Breast epithelium (tissue), 4 donors: ENCODE measurements around the gene DDX3X. TPM values are rescaled to one million over a fixed set of nuclear protein-coding genes. Genes with fewer than 3 reads are reported as not detected.

ENCODE experiments used
- DNase-seq, 2 donors: peaks; one replicate each; pipeline ENCODE4 v3.0.0-alpha.2; 2019; ENCODE audit warnings: low spot score in 2 of 2
- H3K27ac ChIP-seq, 2 donors: fragments of 200-600 bp; sonication (generic) in 1 of 2; one replicate each; pipeline ENCODE4 v1.5.1; 2016 to 2019; ENCODE audit warnings: mild to moderate bottlenecking in 1 of 2
- H3K27me3 ChIP-seq, 2 donors: fragments of 200-600 bp; sonication (generic) in 1 of 2; one replicate each; pipeline versions ENCODE4 v1.5.1 to v1.6.0; 2017 to 2019; ENCODE audit warnings: control low read depth in 1 of 2, mild to moderate bottlenecking in 1 of 2
- H3K36me3 ChIP-seq: fragments of 200-600 bp; one replicate; pipeline ENCODE4 v1.5.1; 2019
- H3K4me1 ChIP-seq, 2 donors: fragments of 200-600 bp; sonication (generic); one replicate each; pipeline ENCODE4 v1.5.1; 2016 to 2019; ENCODE audit warnings: control low read depth in 1 of 2
- H3K4me3 ChIP-seq, 3 donors: fragments of 200-600 bp; sonication (generic); 1 replicate in 2 of 3; 2 replicates in 1 of 3; pipeline ENCODE4 v1.5.1; 2016 to 2019; ENCODE audit warnings: mild to moderate bottlenecking in 3 of 3, moderate library complexity in 2 of 3
- H3K9me3 ChIP-seq, 2 donors: fragments of 200-600 bp; sonication (generic) in 1 of 2; one replicate each; pipeline ENCODE4 v1.5.1; 2016 to 2019; ENCODE audit warnings: control low read depth in 1 of 2
- CTCF ChIP-seq, 3 donors: fragments of 450-650 bp; IDR thresholded peaks; one replicate each; pipeline ENCODE4 v1.5.1; 2016 to 2017; ENCODE audit warnings: antibody characterized with exemption in 3 of 3, mild to moderate bottlenecking in 3 of 3, moderate library complexity in 3 of 3
- POLR2A ChIP-seq: fragments of 450-650 bp; IDR thresholded peaks from one replicate; pipeline ENCODE4 v1.6.1; 2016; ENCODE audit warnings: antibody characterized with exemption, mild to moderate bottlenecking, moderate library complexity
- POLR2AphosphoS5 ChIP-seq, 3 donors: sonication (generic); formaldehyde crosslinking; IDR thresholded peaks; one replicate each; pipeline ENCODE4 v1.6.1; 2017; ENCODE audit warnings: antibody characterized with exemption in 3 of 3
- intact Hi-C: fragments of 100-400 bp; cut with DNase I; formaldehyde crosslinking; loops from one replicate; pipeline ENCODE4 v1.15.1; 2023; ENCODE audit warnings: low total_unique reads
- total RNA-seq, 3 donors: library from RNA; depleted of rRNA; stranded (reverse); fragments of >200 nt; gene quantifications; one replicate each; pipeline ENCODE4 v1.1.0, GENCODE V29; 2016

The DDX3X gene
- total RNA-seq, 3 donors from 2014 or later: 239 to 375 (median 248) TPM

- Histone ChIP-seq H3K36me3 (no peaks in the 10 kb centered on the region), H3K4me3 (no peak overlapping the region), H3K27me3 (peaks cover 0 to 14% of the 10 kb centered on the region in 2 donors), H3K9me3 (no peaks in the 10 kb centered on the region), H3K27ac (no peak overlapping the region), H3K4me1 (no peaks in the 10 kb centered on the region)
- intact Hi-C loops: no loop called here
- TF ChIP-seq CTCF (IDR thresholded peaks at IDR 0.05) (no peak), POLR2AphosphoS5 (IDR thresholded peaks at IDR 0.05) (no peak), POLR2A (no peak)
- no peak for DNase-seq
Observed at GRCh38 chrX:41377624-41378023, 43.7 kb downstream of the DDX3X start.

GRCh38 chrX:41381685-41382084 lies 47.7 kb downstream of the DDX3X start:
- peak in 1 of 2 donors; percentile 18 for DNase-seq
- peaks cover 0 to 3% of the 10 kb centered on the region in 2 donors for H3K27me3 ChIP-seq

GRCh38 chrX:41382714-41383645 lies 49.0 kb downstream of the DDX3X start:
- H3K27ac ChIP-seq: peak overlapping the region in 1 of 2 donors; percentile 43

More at GRCh38 chrX:41381685-41382084, 47.7 kb downstream of the DDX3X start:
- H3K27ac ChIP-seq: peak overlapping the region in 1 of 2 donors; percentile 30
- no peaks in the 10 kb centered on the region for H3K4me1 ChIP-seq
- no peaks in the 10 kb centered on the region for H3K36me3 ChIP-seq
- intact Hi-C loops: no loop called here
- no peaks in the 10 kb centered on the region for H3K9me3 ChIP-seq
- H3K4me3 ChIP-seq: no peak overlapping the region
- TF ChIP-seq POLR2AphosphoS5 (IDR thresholded peaks at IDR 0.05): peak in 1 of 3 donors; percentile 54
- no peak for TF ChIP-seq CTCF (IDR thresholded peaks at IDR 0.05)

GRCh38 chrX:41384051-41384705 lies 50.2 kb downstream of the DDX3X start:
- H3K4me3 ChIP-seq: no peak overlapping the region
- no peaks in the 10 kb centered on the region for H3K9me3 ChIP-seq
- peak overlapping the region in 1 of 2 donors; percentile 30 for H3K27ac ChIP-seq
- intact Hi-C loops: no loop called here
- no peak for TF ChIP-seq CTCF (IDR thresholded peaks at IDR 0.05)
- no peak for TF ChIP-seq POLR2A
- TF ChIP-seq POLR2AphosphoS5 (IDR thresholded peaks at IDR 0.05): no peak
- H3K27me3 ChIP-seq: no peaks in the 10 kb centered on the region
- DNase-seq: peak in 1 of 2 donors; percentile 42
- H3K4me1 ChIP-seq: no peaks in the 10 kb centered on the region
- no peaks in the 10 kb centered on the region for H3K36me3 ChIP-seq

More at GRCh38 chrX:41382714-41383645, 49.0 kb downstream of the DDX3X start:
- H3K4me3 ChIP-seq: no peak overlapping the region
- no peak for DNase-seq
- H3K27me3 ChIP-seq: no peaks in the 10 kb centered on the region
- no peaks in the 10 kb centered on the region for H3K4me1 ChIP-seq
- no peaks in the 10 kb centered on the region for H3K36me3 ChIP-seq
- intact Hi-C loops: no loop called here
- no peaks in the 10 kb centered on the region for H3K9me3 ChIP-seq
- TF ChIP-seq POLR2AphosphoS5 (IDR thresholded peaks at IDR 0.05) (no peak), POLR2A (no peak), CTCF (IDR thresholded peaks at IDR 0.05) (no peak)
